MM.1S (cell line): ENCODE data around the gene ZNF491.

Source experiments
- DNase-seq: peaks from one replicate; pipeline ENCODE4 v3.0.0-alpha.2; 2015
- H2AFZ ChIP-seq: fragments of 300-600 bp; sonication (generic); 2 replicates; pipeline ENCODE4 v1.6.0; 2016; ENCODE audit warnings: antibody characterized with exemption, low read length
- H3F3A ChIP-seq: fragments of 300-600 bp; sonication (generic); 2 replicates; pipeline ENCODE4 v1.6.1; 2016; ENCODE audit warnings: mild to moderate bottlenecking, antibody characterized with exemption, low read length, moderate library complexity, mixed read lengths; ENCODE audit not compliant: insufficient read depth
- H3K27ac ChIP-seq: fragments of 300-600 bp; sonication (generic); 2 replicates; pipeline ENCODE4 v1.5.1; 2016; ENCODE audit warnings: mild to moderate bottlenecking, low read length
- H3K27me3 ChIP-seq: fragments of 300-600 bp; sonication (generic); replicated peaks from 2 replicates; pipeline ENCODE4 v1.6.0; 2016; ENCODE audit warnings: low read length; ENCODE audit not compliant: insufficient read depth
- H3K36me3 ChIP-seq: fragments of 300-600 bp; sonication (generic); replicated peaks from 2 replicates; pipeline ENCODE4 v1.6.1; 2016; ENCODE audit warnings: mild to moderate bottlenecking, low read length, mixed read lengths; ENCODE audit not compliant: insufficient read depth
- H3K4me1 ChIP-seq: fragments of 300-600 bp; sonication (generic); 2 replicates; pipeline ENCODE4 v1.6.1; 2016; ENCODE audit warnings: low read length, mixed read lengths
- H3K4me2 ChIP-seq: fragments of 300-600 bp; sonication (generic); 2 replicates; pipeline ENCODE4 v1.6.0; 2016; ENCODE audit warnings: low read depth, low read length
- H3K4me3 ChIP-seq: fragments of 300-600 bp; sonication (generic); 2 replicates; pipeline ENCODE4 v1.5.1; 2016; ENCODE audit warnings: low read length, mixed read lengths
- H3K79me2 ChIP-seq: fragments of 300-600 bp; sonication (generic); 2 replicates; pipeline ENCODE4 v1.6.1; 2016; ENCODE audit warnings: mixed run types, low read length, mixed read lengths
- H3K9ac ChIP-seq: fragments of 300-600 bp; sonication (generic); 2 replicates; pipeline ENCODE4 v1.6.1; 2016; ENCODE audit warnings: low read length, mixed read lengths
- H3K9me2 ChIP-seq: fragments of 300-600 bp; sonication (generic); replicated peaks from 2 replicates; pipeline ENCODE4 v1.6.1; 2016; ENCODE audit warnings: mild to moderate bottlenecking, low read length, mixed read lengths; ENCODE audit not compliant: insufficient read depth
- H3K9me3 ChIP-seq: fragments of 300-600 bp; sonication (generic); replicated peaks from 2 replicates; pipeline ENCODE4 v1.6.1; 2016; ENCODE audit warnings: mild to moderate bottlenecking, low read length, mixed read lengths; ENCODE audit not compliant: insufficient read depth
- H4K20me1 ChIP-seq: fragments of 300-600 bp; sonication (generic); 2 replicates; pipeline ENCODE4 v1.6.1; 2016; ENCODE audit warnings: mild to moderate bottlenecking, low read length, moderate library complexity, mixed read lengths; ENCODE audit not compliant: insufficient read depth
- CTCF ChIP-seq: fragments of 300-600 bp; sonication (generic); IDR thresholded peaks from 2 replicates; pipeline ENCODE4 v1.5.1; 2016; ENCODE audit warnings: antibody characterized with exemption, low read length, mixed read lengths
- EZH2 ChIP-seq: fragments of 300-600 bp; sonication (generic); optimal IDR thresholded peaks from 2 replicates; pipeline ENCODE3; 2017; ENCODE audit warnings: low read depth, mild to moderate bottlenecking, antibody characterized with exemption, low read length, mixed read lengths
- EZH2phosphoT487 ChIP-seq: fragments of 300-600 bp; sonication (generic); IDR thresholded peaks from 2 replicates; pipeline ENCODE4 v1.6.1; 2018; ENCODE audit warnings: antibody characterized with exemption, low read length

Gene ZNF491

GRCh38 chr19:11798391-11799330 is at the start of gene ZNF491:
TSS of gene ZNF491 (plus strand) at chr19:11798523. CDS start at chr19:11805954, 7,431 bp downstream.
- no peaks in the 10 kb centered on the region for H3K27me3 ChIP-seq
- H3F3A ChIP-seq, result peaks cover 7% of the 10 kb centered on the region
- H3K4me2 ChIP-seq, result peak within 1 kb of the TSS; percentile 94
- TF ChIP-seq EZH2phosphoT487, result no peak
- TF ChIP-seq CTCF, result peak; percentile 36
- TF ChIP-seq EZH2, result no peak
- peak within 1 kb of the TSS; percentile 56; the same call in 1 of the 2 replicates for H3K27ac ChIP-seq
- peak within 1 kb of the TSS; percentile 61; the same call in 1 of the 2 replicates for H3K9ac ChIP-seq
- H3K36me3 ChIP-seq, result no peaks in the 10 kb centered on the region
- H2AFZ ChIP-seq, result peak within 1 kb of the TSS; percentile 100
- no peaks in the 10 kb centered on the region for H4K20me1 ChIP-seq
- no peaks in the 10 kb centered on the region for H3K79me2 ChIP-seq
- peak; percentile 94 for DNase-seq
- H3K9me2 ChIP-seq, result no peaks in the 10 kb centered on the region
- H3K4me3 ChIP-seq, result peak within 1 kb of the TSS; percentile 86
- no peaks in the 10 kb centered on the region for H3K9me3 ChIP-seq
- peaks cover 8% of the 10 kb centered on the region for H3K4me1 ChIP-seq

GRCh38 chr19:11749751-11750150 is 48.6 kb upstream of the ZNF491 start:
- TF ChIP-seq EZH2, result no peak
- no peaks in the 10 kb centered on the region for H4K20me1 ChIP-seq
- no peak overlapping the region for H3K4me2 ChIP-seq
- no peak overlapping the region for H3K9ac ChIP-seq
- no peak overlapping the region for H2AFZ ChIP-seq
- H3K4me3 ChIP-seq, result no peak overlapping the region
- no peaks in the 10 kb centered on the region for H3K36me3 ChIP-seq
- no peaks in the 10 kb centered on the region for H3K9me2 ChIP-seq
- no peaks in the 10 kb centered on the region for H3F3A ChIP-seq
- H3K27ac ChIP-seq, result no peak overlapping the region
- no peaks in the 10 kb centered on the region for H3K9me3 ChIP-seq
- no peaks in the 10 kb centered on the region; the same call in 1 of the 2 replicates for H3K27me3 ChIP-seq
- no peaks in the 10 kb centered on the region for H3K79me2 ChIP-seq
- H3K4me1 ChIP-seq, result no peaks in the 10 kb centered on the region
- DNase-seq, result no peak

- Histone ChIP-seq H3F3A (no peaks in the 10 kb centered on the region), H3K9me2 (no peaks in the 10 kb centered on the region), H3K27ac (no peak overlapping the region), H3K9me3 (no peaks in the 10 kb centered on the region), H3K9ac (no peak overlapping the region), H2AFZ (no peak overlapping the region), H3K36me3 (no peaks in the 10 kb centered on the region), H3K4me1 (no peaks in the 10 kb centered on the region), H3K79me2 (no peaks in the 10 kb centered on the region), H3K4me3 (no peak overlapping the region), H3K4me2 (no peak overlapping the region), H4K20me1 (no peaks in the 10 kb centered on the region), H3K27me3 (no peaks in the 10 kb centered on the region; the same call in 1 of the 2 replicates)
- no peak for DNase-seq
- TF ChIP-seq EZH2 (no peak), CTCF (no peak), EZH2phosphoT487 (no peak)
Observed at GRCh38 chr19:11752244-11752736, 46.0 kb upstream of the ZNF491 start.

GRCh38 chr19:11754663-11755062 is 43.7 kb upstream of the ZNF491 start:
- Histone ChIP-seq H3K4me1 (no peaks in the 10 kb centered on the region), H3K4me2 (no peak overlapping the region), H3K9me3 (no peaks in the 10 kb centered on the region), H3K36me3 (no peaks in the 10 kb centered on the region), H4K20me1 (no peaks in the 10 kb centered on the region), H3F3A (no peaks in the 10 kb centered on the region), H3K9me2 (no peaks in the 10 kb centered on the region), H3K27ac (no peak overlapping the region), H3K27me3 (no peaks in the 10 kb centered on the region), H3K9ac (no peak overlapping the region), H3K4me3 (no peak overlapping the region), H2AFZ (no peak overlapping the region), H3K79me2 (no peaks in the 10 kb centered on the region)
- no peak for DNase-seq
- TF ChIP-seq EZH2 (no peak), CTCF (no peak), EZH2phosphoT487 (no peak)
